Measurements from ENCODE around the gene ANKS1A. TPM values are rescaled to one million over a fixed set of nuclear protein-coding genes. Genes with fewer than 3 reads are reported as not detected.

ANKS1A gene
- total and polyA plus RNA-seq, 3 donors from 2014 or later = 44.2 to 96.9 (median 95.9) TPM

GRCh38 chr6:35043381-35044130, 154.5 kb downstream of the ANKS1A start:
- Histone ChIP-seq H3K27me3 (no peaks in the 10 kb centered on the region), H3K9me3 (no peaks in the 10 kb centered on the region), H3K36me3 (ENCODE audit: low read depth, missing control alignments) (no peaks in the 10 kb centered on the region), H3K4me3 (no peak overlapping the region), H3K4me1 (peaks cover 52% of the 10 kb centered on the region), H3K27ac (peak overlapping the region; percentile 16 to 79)
- TF ChIP-seq POLR2A (IDR thresholded peaks at IDR 0.05) (no peak), CTCF (IDR thresholded peaks at IDR 0.05) (no peak)
- no peak for DNase-seq
- 74 to 78% methylated on average over 4 of the region's 4 CpGs for WGBS, 2 donors
- intact Hi-C loops (cut with DNase I; ENCODE audit: low total_unique reads) = no loop called here

GRCh38 chr6:35044145-35044745, 155.2 kb downstream of the ANKS1A start:
- intact Hi-C loops (cut with DNase I; ENCODE audit: low total_unique reads) = no loop called here
- WGBS, 2 donors = 56 to 62% methylated on average over 16 of the region's 16 CpGs
- peak overlapping the region; percentile 16 to 79 for H3K27ac ChIP-seq
- H3K4me3 ChIP-seq = no peak overlapping the region
- TF ChIP-seq POLR2A (IDR thresholded peaks at IDR 0.05) (no peak), CTCF (IDR thresholded peaks at IDR 0.05) (no peak)
- DNase-seq = peak; percentile 60
- H3K4me1 ChIP-seq = peaks cover 58% of the 10 kb centered on the region
- no peaks in the 10 kb centered on the region for H3K27me3 ChIP-seq
- no peaks in the 10 kb centered on the region for H3K9me3 ChIP-seq
- H3K36me3 ChIP-seq (ENCODE audit: low read depth, missing control alignments) = no peaks in the 10 kb centered on the region

- no peaks in the 10 kb centered on the region for H3K36me3 ChIP-seq (ENCODE audit: low read depth, missing control alignments)
- no peak overlapping the region for H3K4me3 ChIP-seq
- 52 to 53% methylated on average over 3 of the region's 3 CpGs for WGBS, 2 donors
- peaks cover 65% of the 10 kb centered on the region for H3K4me1 ChIP-seq
- no peaks in the 10 kb centered on the region for H3K27me3 ChIP-seq
- intact Hi-C loops (cut with DNase I; ENCODE audit: low total_unique reads) = no loop called here
- no peak for DNase-seq
- TF ChIP-seq CTCF (IDR thresholded peaks at IDR 0.05) = no peak
- no peak for TF ChIP-seq POLR2A (IDR thresholded peaks at IDR 0.05)
- peak overlapping the region; percentile 16 to 79 for H3K27ac ChIP-seq
- H3K9me3 ChIP-seq = no peaks in the 10 kb centered on the region
These were observed 155.8 kb downstream of the ANKS1A start for GRCh38 chr6:35044761-35045421.

GRCh38 chr6:35046103-35046502, 157.0 kb downstream of the ANKS1A start:
- Histone ChIP-seq H3K4me3 (no peak overlapping the region), H3K9me3 (no peaks in the 10 kb centered on the region), H3K36me3 (ENCODE audit: low read depth, missing control alignments) (no peaks in the 10 kb centered on the region), H3K27ac (peak overlapping the region in 1 of 2 donors; percentile 79), H3K27me3 (no peaks in the 10 kb centered on the region), H3K4me1 (peaks cover 69% of the 10 kb centered on the region)
- intact Hi-C loops (cut with DNase I; ENCODE audit: low total_unique reads) = no loop called here
- WGBS, 2 donors = 72 to 81% methylated on average over 3 of the region's 3 CpGs
- no peak for DNase-seq
- no peak for TF ChIP-seq CTCF (IDR thresholded peaks at IDR 0.05)
- no peak for TF ChIP-seq POLR2A (IDR thresholded peaks at IDR 0.05)

All from testis (tissue), 3 donors.